Fibroblast of the aortic adventitia (primary cell): ENCODE measurements around the gene CCL7. TPM values are rescaled to one million over a fixed set of nuclear protein-coding genes. Genes with fewer than 3 reads are reported as not detected.

Experiments
- DNase-seq: peaks from one replicate; pipeline ENCODE4 v3.0.0-alpha.2; 2010; ENCODE audit warnings: low read depth
- H3K4me3 ChIP-seq: 2 replicates; pipeline ENCODE4 v1.5.1; 2011; ENCODE audit warnings: low read depth, mild to moderate bottlenecking, control low read depth, low read length, moderate library complexity
- CTCF ChIP-seq: IDR thresholded peaks from 2 replicates; pipeline ENCODE4 v1.5.1; 2011; ENCODE audit warnings: mild to moderate bottlenecking, low read length, control low read depth, inconsistent platforms; ENCODE audit not compliant: insufficient read depth
- total RNA-seq: library from RNA; depleted of rRNA; stranded (reverse); fragments of >200 nt; gene quantifications from 2 replicates; pipeline ENCODE4 v1.2.3, GENCODE V29; 2012; ENCODE audit warnings: low replicate concordance

Gene CCL7
- total RNA-seq, 1 donor = not detected

- TF ChIP-seq CTCF = no peak
- DNase-seq = no peak
- H3K4me3 ChIP-seq = no peak overlapping the region
These were observed 29.0 kb downstream of the CCL7 start for GRCh38 chr17:34299027-34299426.

GRCh38 chr17:34299956-34300577 lies 30.0 kb downstream of the CCL7 start:
- TF ChIP-seq CTCF = no peak
- DNase-seq = peak; percentile 78
- no peak overlapping the region for H3K4me3 ChIP-seq

GRCh38 chr17:34300652-34301370 lies 30.8 kb downstream of the CCL7 start:
- TF ChIP-seq CTCF = no peak
- DNase-seq = peak; percentile 66
- no peak overlapping the region for H3K4me3 ChIP-seq

- no peak overlapping the region for H3K4me3 ChIP-seq
- no peak for TF ChIP-seq CTCF
- DNase-seq = peak; percentile 57
These were observed 32.0 kb downstream of the CCL7 start for GRCh38 chr17:34301986-34302385.

GRCh38 chr17:34302636-34303035 lies 32.6 kb downstream of the CCL7 start:
- TF ChIP-seq CTCF = no peak
- no peak overlapping the region for H3K4me3 ChIP-seq
- no peak for DNase-seq

GRCh38 chr17:34303606-34304005 lies 33.6 kb downstream of the CCL7 start:
- no peak for DNase-seq
- no peak for TF ChIP-seq CTCF
- no peak overlapping the region for H3K4me3 ChIP-seq
